Left ventricle myocardium inferior (tissue), 1 donor: ENCODE results near the gene HMGB1. TPM values are rescaled to one million over a fixed set of nuclear protein-coding genes. Genes with fewer than 3 reads are reported as not detected.
"Not testable (repeated sequence)": the region's sequence is repeated elsewhere in the genome, so short reads cannot be mapped to it uniquely, and the experiment has no call there.

Experiments used
- DNase-seq: peaks from one replicate; pipeline ENCODE4 v3.0.0-alpha.2; 2020
- H3K27ac ChIP-seq: fragments of 200-600 bp; replicated peaks from 2 replicates; pipeline ENCODE4 v1.8.0; 2021
- H3K27me3 ChIP-seq: fragments of 200-600 bp; 2 replicates; pipeline ENCODE4 v1.8.0; 2021; ENCODE audit warnings: low read depth
- H3K36me3 ChIP-seq: fragments of 200-600 bp; 2 replicates; pipeline ENCODE4 v1.8.0; 2021
- H3K4me1 ChIP-seq: fragments of 200-600 bp; 2 replicates; pipeline ENCODE4 v1.8.0; 2021
- H3K4me3 ChIP-seq: fragments of 200-600 bp; 2 replicates; pipeline ENCODE4 v1.8.0; 2021; ENCODE audit warnings: mild to moderate bottlenecking, moderate library complexity
- H3K9me3 ChIP-seq: fragments of 200-600 bp; replicated peaks from 2 replicates; pipeline ENCODE4 v1.8.0; 2021
- intact Hi-C: fragments of 100-400 bp; cut with micrococcal nuclease; formaldehyde crosslinking; loops from one replicate; pipeline ENCODE4 v1.11.0; 2022
- total RNA-seq: library from RNA; stranded (reverse); fragmentation: NEBNext Ultra II Directional; extraction: Animal tissue kit (Norgen Biotek cat#: 25700); gene quantifications from one replicate; pipeline ENCODE4 v1.2.1, GENCODE V29; 2021
- TF ChIP-seq, protein P1 (sequence below): fragments of 200-600 bp; IDR thresholded peaks from 2 replicates; pipeline ENCODE4 v1.8.0; 2021; ENCODE audit warnings: antibody characterized with exemption, mild to moderate bottlenecking, borderline replicate concordance
- donor health status: DM: no; HTN: yes; CAD: no; lungs with severe emphysema.

HMGB1 gene
- total RNA-seq, 1 donor from 2014 or later = 161 TPM

DNA sequence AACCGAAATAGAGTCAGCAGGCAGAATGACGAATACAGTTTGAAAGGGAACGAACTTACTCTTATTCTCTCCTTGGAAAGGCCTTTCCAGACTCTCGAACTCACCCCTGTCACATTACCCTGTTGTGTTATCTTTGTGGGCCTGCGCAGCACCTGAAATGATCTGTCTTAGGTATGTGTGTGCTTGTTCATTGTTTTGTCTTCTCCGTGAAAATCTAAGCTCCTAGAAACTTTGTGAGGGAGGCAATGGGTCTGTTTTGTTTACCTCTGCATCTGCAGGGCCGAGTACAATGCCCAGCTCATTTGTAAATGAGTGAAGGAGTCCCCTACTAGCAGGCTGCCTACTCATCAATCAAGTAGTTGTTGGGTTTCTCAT is 19.6 kb downstream of the HMGB1 start:
- no peak for DNase-seq
- Histone ChIP-seq H3K4me3 (peak overlapping the region; percentile 61), H3K27me3 (no peaks in the 10 kb centered on the region), H3K27ac (peak overlapping the region; percentile 89), H3K36me3 (no peaks in the 10 kb centered on the region), H3K9me3 (no peaks in the 10 kb centered on the region), H3K4me1 (peaks cover 17% of the 10 kb centered on the region)
- intact Hi-C loops = no loop called here
- TF ChIP-seq, protein P1, sequence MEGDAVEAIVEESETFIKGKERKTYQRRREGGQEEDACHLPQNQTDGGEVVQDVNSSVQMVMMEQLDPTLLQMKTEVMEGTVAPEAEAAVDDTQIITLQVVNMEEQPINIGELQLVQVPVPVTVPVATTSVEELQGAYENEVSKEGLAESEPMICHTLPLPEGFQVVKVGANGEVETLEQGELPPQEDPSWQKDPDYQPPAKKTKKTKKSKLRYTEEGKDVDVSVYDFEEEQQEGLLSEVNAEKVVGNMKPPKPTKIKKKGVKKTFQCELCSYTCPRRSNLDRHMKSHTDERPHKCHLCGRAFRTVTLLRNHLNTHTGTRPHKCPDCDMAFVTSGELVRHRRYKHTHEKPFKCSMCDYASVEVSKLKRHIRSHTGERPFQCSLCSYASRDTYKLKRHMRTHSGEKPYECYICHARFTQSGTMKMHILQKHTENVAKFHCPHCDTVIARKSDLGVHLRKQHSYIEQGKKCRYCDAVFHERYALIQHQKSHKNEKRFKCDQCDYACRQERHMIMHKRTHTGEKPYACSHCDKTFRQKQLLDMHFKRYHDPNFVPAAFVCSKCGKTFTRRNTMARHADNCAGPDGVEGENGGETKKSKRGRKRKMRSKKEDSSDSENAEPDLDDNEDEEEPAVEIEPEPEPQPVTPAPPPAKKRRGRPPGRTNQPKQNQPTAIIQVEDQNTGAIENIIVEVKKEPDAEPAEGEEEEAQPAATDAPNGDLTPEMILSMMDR = no peak

DNA sequence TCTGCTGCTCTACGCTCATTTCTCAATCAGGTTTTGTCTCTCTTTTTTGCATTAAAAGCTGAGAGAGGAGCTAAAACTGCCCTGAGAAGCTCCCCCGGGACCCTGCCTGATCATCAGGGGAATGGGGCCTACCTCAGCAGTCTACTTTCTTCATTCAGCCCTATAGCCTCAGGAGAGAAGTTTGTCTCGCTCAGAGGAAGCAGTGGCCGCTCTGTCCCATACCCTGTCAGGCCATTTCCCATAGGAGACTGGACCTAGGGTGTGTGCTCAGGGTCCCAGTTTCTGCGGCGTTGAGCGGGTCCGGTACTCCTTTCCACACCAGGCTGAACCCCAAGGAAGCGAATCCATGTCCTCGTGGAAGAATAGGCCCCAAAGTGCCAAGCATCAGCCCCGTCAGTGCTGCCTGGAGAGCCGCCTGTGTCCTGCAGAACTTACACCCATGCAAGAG is 21.8 kb downstream of the HMGB1 start:
- H3K4me3 ChIP-seq = no peak overlapping the region
- no peaks in the 10 kb centered on the region for H3K9me3 ChIP-seq
- DNase-seq = no peak
- TF ChIP-seq, protein P1 = no peak
- peaks cover 17% of the 10 kb centered on the region for H3K4me1 ChIP-seq
- intact Hi-C loops = no loop called here
- H3K27ac ChIP-seq = no peak overlapping the region
- no peaks in the 10 kb centered on the region for H3K27me3 ChIP-seq
- no peaks in the 10 kb centered on the region for H3K36me3 ChIP-seq

DNA sequence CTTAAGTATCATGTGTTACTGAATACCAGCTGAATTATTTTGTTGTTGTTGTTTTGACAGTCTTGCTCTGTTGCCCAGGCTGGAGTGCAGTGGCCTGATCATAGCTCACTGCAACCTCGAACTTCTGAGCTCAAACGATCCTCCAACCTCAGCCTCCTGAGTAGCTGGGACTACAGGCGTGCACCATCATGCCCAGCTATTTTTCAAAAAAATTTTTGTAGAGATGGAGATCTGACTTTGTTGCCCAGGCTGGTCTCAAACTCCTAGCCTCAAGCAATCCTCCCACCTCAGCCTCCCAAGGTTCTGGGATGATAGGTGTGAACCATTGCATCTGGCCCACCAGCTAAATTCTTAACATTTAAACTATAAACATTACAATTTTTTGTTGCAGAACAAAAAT is 22.2 kb downstream of the HMGB1 start:
- peaks cover 17% of the 10 kb centered on the region for H3K4me1 ChIP-seq
- DNase-seq, intact Hi-C loops: not testable (repeated sequence)

DNA sequence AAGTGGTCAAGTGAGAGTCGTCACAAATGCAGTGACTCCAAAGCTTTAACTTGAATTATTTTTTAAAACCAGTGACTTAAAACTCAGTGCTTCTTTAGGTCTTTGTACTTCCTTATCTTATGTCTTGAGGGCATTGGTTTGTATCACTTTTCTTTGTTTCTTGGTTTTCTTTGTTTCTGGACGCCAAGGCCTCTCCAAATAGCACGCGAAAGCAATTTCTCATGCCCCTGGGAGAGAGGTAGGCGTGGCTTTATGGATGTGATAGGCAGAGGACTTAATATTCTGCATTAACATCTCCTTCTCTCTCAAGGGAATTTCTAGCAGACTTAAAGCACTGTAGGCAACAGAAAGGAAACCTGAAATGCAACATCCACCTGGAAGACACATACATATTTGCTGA is 22.8 kb downstream of the HMGB1 start:
- no peaks in the 10 kb centered on the region for H3K36me3 ChIP-seq
- H3K27me3 ChIP-seq = no peaks in the 10 kb centered on the region
- no peak overlapping the region for H3K4me3 ChIP-seq
- no peak overlapping the region for H3K27ac ChIP-seq
- DNase-seq = no peak
- peaks cover 17% of the 10 kb centered on the region for H3K4me1 ChIP-seq
- TF ChIP-seq, protein P1 = no peak
- no peaks in the 10 kb centered on the region for H3K9me3 ChIP-seq
- intact Hi-C loops = no loop called here

More for the DNA sequence above, 22.2 kb downstream of the HMGB1 start:
- H3K4me3 ChIP-seq, H3K9me3 ChIP-seq, H3K27ac ChIP-seq, H3K27me3 ChIP-seq, H3K36me3 ChIP-seq: not testable (repeated sequence)

DNA sequence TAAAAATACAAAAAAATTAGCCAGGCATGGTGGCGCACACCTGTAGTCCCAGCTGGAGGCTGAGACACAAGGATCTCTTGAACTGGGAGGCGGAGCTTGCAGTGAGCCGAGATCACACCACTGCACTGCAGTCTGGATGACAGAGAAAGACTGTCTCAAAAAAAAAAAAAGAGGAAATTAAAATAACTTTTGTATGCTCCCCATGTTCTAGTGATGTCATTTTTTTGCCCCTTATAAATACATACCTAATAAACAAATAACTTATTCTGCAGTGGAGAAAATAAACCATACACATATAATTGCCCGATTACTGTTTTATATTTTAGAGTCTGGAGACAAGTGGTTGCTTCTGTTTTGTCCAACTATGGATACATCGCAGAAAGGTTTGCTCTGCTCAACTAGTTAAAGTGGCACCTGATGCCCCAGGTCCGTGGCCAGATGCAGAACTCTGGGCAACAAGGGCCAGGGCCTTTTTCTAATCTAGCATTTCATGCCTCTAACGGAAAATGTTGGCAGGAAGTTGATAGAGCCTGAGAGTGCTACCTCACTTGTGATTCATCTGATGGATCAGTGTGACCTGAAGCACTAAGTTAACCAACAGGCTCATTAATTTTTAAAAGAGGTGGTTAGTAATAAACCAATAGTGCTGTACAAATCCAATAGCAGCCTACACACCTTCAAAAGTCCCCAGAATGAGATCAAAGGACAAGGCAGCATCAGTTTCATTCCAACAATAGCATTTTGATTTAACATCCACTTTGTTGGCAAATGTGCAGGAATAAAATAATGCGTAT is 24.6 kb downstream of the HMGB1 start:
- H3K4me3 ChIP-seq = no peak overlapping the region
- H3K9me3 ChIP-seq = no peaks in the 10 kb centered on the region
- H3K4me1 ChIP-seq = peaks cover 12% of the 10 kb centered on the region
- intact Hi-C loops = no loop called here
- H3K36me3 ChIP-seq = no peaks in the 10 kb centered on the region
- peaks cover 7% of the 10 kb centered on the region for H3K27me3 ChIP-seq
- TF ChIP-seq, protein P1 = no peak
- no peak for DNase-seq
- no peak overlapping the region for H3K27ac ChIP-seq

DNA sequence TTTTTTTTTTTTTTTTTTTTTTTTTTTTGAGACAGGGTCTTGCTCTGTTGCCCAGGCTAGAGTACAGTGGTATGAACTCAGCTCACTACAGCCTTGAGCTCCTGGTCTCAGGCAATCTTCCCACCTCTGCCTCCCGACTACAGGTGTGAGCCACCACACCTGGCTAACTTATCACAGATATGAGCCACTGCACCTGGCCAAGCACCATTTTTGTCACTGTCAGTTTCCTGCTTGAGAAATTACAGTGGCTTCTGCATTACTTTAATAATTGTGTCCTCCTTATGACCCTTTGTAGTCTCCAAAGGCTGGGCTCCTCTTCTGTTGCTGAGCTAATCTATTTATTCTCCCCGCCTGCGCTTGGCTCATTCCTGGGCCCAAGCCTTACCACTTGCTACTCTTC is 27.4 kb downstream of the HMGB1 start:
- Histone ChIP-seq H3K27me3 (peaks cover 18% of the 10 kb centered on the region), H3K4me1 (no peaks in the 10 kb centered on the region), H3K27ac (no peak overlapping the region), H3K36me3 (no peaks in the 10 kb centered on the region), H3K9me3 (no peaks in the 10 kb centered on the region), H3K4me3 (no peak overlapping the region)
- DNase-seq = no peak
- intact Hi-C loops = no loop called here
- TF ChIP-seq, protein P1 = no peak
